HG02870 (cell line): ENCODE results near the gene PRR15.

ENCODE experiments used
- ATAC-seq: cut with Tn5 transposase; IDR thresholded peaks from one replicate; pipeline ENCODE4 v1.9.1; 2021; ENCODE audit warnings: mild to moderate bottlenecking, moderate library complexity; ENCODE audit not compliant: unreplicated experiment

PRR15 gene

DNA sequence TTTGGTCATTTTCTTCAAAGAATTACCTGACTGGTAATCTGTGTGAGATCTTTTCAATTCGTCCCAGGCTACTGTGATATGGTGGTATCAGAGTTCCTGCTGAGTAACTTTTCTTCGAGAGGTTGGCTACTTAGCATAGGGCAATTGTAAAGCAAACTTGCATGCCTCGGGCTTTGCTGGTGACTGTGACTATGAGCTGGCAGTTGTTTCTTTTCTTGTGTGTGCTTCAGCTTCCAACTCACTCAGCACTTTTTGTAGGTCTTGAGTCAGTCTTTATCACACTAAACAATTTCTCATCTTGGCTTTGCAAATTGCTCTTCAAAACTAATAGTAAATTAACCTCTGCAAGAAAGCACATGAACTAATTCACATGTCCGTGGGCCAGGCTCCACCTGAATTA lies 44.3 kb downstream of the PRR15 start:
- no peak for ATAC-seq

DNA sequence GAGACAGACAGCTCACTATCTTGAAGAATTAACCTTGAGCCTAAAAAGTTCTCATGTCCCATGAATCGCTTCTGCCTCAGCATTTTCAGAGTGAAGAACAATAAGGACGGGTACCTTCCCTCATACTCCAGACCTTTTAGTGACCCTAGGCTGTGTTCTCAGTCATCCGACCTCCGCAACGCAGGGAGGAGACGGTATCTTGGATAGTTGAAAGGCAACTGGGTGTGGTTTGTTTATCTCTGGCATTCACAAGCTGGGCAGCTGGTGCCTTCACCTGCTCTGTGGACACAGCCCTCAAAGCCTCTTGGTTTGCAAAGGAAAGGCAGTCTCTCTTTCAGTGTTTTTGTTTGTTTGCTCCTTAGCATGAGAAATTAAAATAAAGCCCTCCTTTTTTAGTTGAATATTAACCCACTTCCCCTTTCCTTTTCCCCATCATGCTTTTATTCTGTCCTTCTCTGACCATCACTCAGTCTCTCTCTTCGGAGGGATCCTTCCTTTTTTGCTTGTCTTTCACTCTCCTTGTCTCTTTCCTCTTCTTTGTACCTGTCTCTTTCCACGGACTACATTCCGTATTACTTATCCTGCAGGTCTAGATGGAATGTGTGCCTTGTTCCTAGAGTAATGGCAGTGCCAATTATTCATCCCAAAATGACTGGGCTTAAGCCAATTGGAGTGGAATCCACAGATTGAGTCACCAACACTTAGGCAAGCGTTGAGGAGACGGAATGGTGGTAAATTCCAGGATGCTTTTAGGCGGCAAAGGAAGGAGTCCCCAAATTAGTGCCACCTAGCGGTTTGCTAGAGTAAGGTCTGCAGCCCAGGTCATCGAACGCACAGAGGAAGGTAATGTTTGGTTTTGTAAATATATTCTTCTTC lies 45.8 kb downstream of the PRR15 start:
- ATAC-seq, result no peak

GRCh38 chr7:29610086-29610485 lies 46.5 kb downstream of the PRR15 start:
- ATAC-seq, result no peak

DNA sequence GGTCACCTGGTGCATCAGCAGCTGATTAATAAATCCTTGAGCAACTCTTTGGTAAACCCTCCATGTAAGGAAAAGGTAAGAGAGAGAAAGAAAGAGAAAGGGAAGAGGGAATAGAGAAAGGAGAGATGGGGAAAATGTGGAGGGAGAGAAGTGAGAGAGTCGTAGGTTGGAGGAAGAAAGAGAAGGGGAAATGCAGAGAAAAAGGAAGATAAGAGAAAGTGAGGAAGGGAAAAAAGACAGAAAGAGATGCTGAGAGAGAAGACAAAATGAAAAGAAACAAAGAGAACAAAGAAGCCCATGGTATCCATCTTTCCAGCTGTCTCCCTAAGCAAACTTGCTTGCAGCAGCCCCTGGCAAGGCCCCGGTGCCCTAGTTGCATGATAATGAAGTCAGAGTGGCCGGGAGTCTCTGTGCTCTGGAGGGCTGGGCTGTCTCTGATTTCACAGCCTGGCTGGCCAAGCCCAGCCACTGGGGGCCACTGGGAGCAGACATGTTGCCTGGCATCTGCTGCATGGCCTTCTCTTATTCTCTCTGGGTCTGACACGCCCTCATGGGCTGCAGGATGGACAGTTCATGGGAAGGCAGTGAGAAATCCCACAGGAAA lies 48.4 kb downstream of the PRR15 start:
- ATAC-seq, result no peak

DNA sequence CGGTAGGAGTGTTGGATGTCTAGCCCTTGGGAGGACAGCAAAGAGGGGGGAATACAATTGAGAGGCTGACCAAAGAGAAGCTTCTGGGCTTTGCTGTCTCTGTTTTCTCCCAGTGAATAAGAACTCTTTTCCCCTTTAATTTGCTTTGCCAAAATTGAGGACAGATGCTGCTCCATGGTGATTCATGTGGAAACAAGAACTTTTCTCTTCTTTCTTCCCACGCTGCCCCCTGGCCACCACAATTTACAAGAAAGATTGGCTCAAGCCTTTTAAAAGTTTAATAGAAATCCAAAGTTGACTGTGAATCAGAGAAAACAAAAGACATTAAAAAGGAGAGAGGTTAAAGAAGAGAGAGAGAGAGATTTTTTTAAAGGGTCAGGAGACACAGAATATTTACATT lies 49.0 kb downstream of the PRR15 start:
- no peak for ATAC-seq

- ATAC-seq, result no peak
These were observed 49.5 kb downstream of the PRR15 start for GRCh38 chr7:29613100-29613499.

- no peak for ATAC-seq
These were observed 50.6 kb downstream of the PRR15 start for GRCh38 chr7:29614229-29614628.
